OCI-LY7 (cell line): ENCODE measurements around the gene B3GALNT1. TPM values are rescaled to one million over a fixed set of nuclear protein-coding genes. Genes with fewer than 3 reads are reported as not detected.

Experiments used
- BruUV-seq: library from RNA; stranded (reverse); fragments of 400-500 nt; replicated peaks from 2 replicates; lab custom pipeline; 2021; lab: Mats Ljungman, UMichigan
- CTCF ChIA-PET: fragments of 300-600 bp; sonication (Branson Sonifier 250); formaldehyde crosslinking; loops from one replicate; lab custom pipeline; 2022; ENCODE audit warnings: antibody characterized with exemption; ENCODE audit not compliant: unreplicated experiment; lab: Charles Lee
- POLR2A ChIA-PET: fragments of 300-600 bp; sonication (Branson Sonifier 250); formaldehyde crosslinking; loops from one replicate; lab custom pipeline; 2022; ENCODE audit warnings: antibody characterized with exemption; lab: Charles Lee
- DNase-seq: peaks from one replicate; pipeline ENCODE4 v3.0.0-alpha.2; 2015; ENCODE audit warnings: low spot score
- H2AFZ ChIP-seq: fragments of 200-600 bp; sonication (generic), shearing (Covaris generic); 2 replicates; pipeline ENCODE4 v1.6.1; 2014; ENCODE audit warnings: mild to moderate bottlenecking, antibody characterized with exemption, low read length, moderate library complexity
- H3K27ac ChIP-seq: fragments of 200-600 bp; sonication (generic); 2 replicates; pipeline ENCODE4 v1.5.1; 2014; ENCODE audit warnings: mixed run types, low read depth, mild to moderate bottlenecking, moderate library complexity, low read length, inconsistent platforms; ENCODE audit not compliant: poor library complexity, severe bottlenecking
- H3K36me3 ChIP-seq: fragments of 200-600 bp; sonication (generic); 2 replicates; pipeline ENCODE4 v1.6.1; 2014; ENCODE audit warnings: mild to moderate bottlenecking, antibody characterized with exemption, low read length, moderate library complexity, mixed read lengths; ENCODE audit not compliant: insufficient read depth
- H3K4me1 ChIP-seq: fragments of 200-600 bp; sonication (generic); 2 replicates; pipeline ENCODE4 v1.5.1; 2014; ENCODE audit warnings: mild to moderate bottlenecking, low read length; ENCODE audit not compliant: insufficient read depth, poor library complexity, severe bottlenecking
- H3K4me2 ChIP-seq: fragments of 200-600 bp; sonication (generic); 2 replicates; pipeline ENCODE4 v1.6.1; 2014; ENCODE audit warnings: mild to moderate bottlenecking, low read length
- H3K4me3 ChIP-seq: fragments of 200-600 bp; sonication (generic); 2 replicates; pipeline ENCODE4 v1.5.1; 2014; ENCODE audit warnings: mild to moderate bottlenecking, low read depth, low read length; ENCODE audit not compliant: poor library complexity, severe bottlenecking
- H3K79me2 ChIP-seq: fragments of 200-600 bp; sonication (generic); 2 replicates; pipeline ENCODE4 v1.6.1; 2016; ENCODE audit warnings: low read depth, mild to moderate bottlenecking, low read length, moderate library complexity, mixed read lengths; ENCODE audit not compliant: insufficient read depth
- H3K9me2 ChIP-seq: fragments of 200-600 bp; sonication (generic); 2 replicates; pipeline ENCODE4 v1.6.1; 2016; ENCODE audit warnings: mild to moderate bottlenecking, low read length, mixed read lengths; ENCODE audit not compliant: insufficient read depth
- H3K9me3 ChIP-seq: fragments of 200-600 bp; sonication (generic); 2 replicates; pipeline ENCODE4 v1.6.1; 2014; ENCODE audit warnings: mild to moderate bottlenecking, mixed run types, low read length, mixed read lengths
- H4K20me1 ChIP-seq: fragments of 200-600 bp; sonication (generic); 2 replicates; pipeline ENCODE4 v1.6.1; 2014; ENCODE audit warnings: mild to moderate bottlenecking, antibody characterized with exemption, low read length, moderate library complexity, mixed read lengths; ENCODE audit not compliant: insufficient read depth
- EZH2phosphoT487 ChIP-seq: fragments of 200-600 bp; sonication (generic); IDR thresholded peaks from 2 replicates; pipeline ENCODE4 v1.6.1; 2018; ENCODE audit warnings: low read depth, borderline replicate concordance, mild to moderate bottlenecking, mixed run types, antibody characterized with exemption, low read length, moderate library complexity, mixed read lengths
- intact Hi-C: fragments of 100-400 bp; cut with micrococcal nuclease; formaldehyde crosslinking; loops from one replicate; pipeline ENCODE4 v1.10.0; 2022; ENCODE audit not compliant: unreplicated experiment
- total RNA-seq, 2 experiments: library from RNA; depleted of rRNA in 1 of 2; stranded (reverse); fragments of >200 nt in 1 of 2; shearing (Covaris generic) in 1 of 2; gene quantifications; 2 replicates each; pipeline ENCODE4 v1.2.3, GENCODE V29; 2014 to 2022
- TF ChIP-seq, protein P1 (sequence below): fragments of 200-600 bp; sonication (generic); conservative IDR thresholded peaks from 2 replicates; pipeline ENCODE4 v1.5.1; 2014; ENCODE audit warnings: mild to moderate bottlenecking, antibody characterized with exemption, low read length, moderate library complexity, mixed read lengths

B3GALNT1 gene
- total RNA-seq, 2 experiments from 2014 or later = not detected

DNA sequence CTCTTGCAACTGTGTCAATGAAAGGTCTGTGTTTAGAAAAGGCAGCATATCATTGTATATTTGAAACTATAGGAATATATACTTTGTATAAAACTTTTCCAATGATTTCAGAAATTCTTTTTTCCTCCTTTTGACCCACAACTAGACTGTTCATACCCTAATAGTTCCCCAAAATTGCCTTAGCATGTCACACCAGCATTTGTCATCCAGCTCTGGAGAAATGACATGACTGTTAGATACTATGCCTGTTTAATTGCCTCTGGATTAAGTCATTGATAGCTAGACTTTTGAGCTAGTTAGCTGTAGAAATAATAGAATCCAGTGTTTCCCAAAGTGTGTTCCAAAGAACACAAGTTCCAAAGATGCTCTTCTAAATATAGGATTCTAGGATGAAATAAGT lies 32.4 kb downstream of the B3GALNT1 start:
- H3K9me3 ChIP-seq = no peaks in the 10 kb centered on the region
- peaks cover 41% of the 10 kb centered on the region for H3K4me1 ChIP-seq
- TF ChIP-seq, protein P1, sequence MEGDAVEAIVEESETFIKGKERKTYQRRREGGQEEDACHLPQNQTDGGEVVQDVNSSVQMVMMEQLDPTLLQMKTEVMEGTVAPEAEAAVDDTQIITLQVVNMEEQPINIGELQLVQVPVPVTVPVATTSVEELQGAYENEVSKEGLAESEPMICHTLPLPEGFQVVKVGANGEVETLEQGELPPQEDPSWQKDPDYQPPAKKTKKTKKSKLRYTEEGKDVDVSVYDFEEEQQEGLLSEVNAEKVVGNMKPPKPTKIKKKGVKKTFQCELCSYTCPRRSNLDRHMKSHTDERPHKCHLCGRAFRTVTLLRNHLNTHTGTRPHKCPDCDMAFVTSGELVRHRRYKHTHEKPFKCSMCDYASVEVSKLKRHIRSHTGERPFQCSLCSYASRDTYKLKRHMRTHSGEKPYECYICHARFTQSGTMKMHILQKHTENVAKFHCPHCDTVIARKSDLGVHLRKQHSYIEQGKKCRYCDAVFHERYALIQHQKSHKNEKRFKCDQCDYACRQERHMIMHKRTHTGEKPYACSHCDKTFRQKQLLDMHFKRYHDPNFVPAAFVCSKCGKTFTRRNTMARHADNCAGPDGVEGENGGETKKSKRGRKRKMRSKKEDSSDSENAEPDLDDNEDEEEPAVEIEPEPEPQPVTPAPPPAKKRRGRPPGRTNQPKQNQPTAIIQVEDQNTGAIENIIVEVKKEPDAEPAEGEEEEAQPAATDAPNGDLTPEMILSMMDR = no peak
- no peak for TF ChIP-seq EZH2phosphoT487
- CTCF ChIA-PET = no interaction called here
- H3K27ac ChIP-seq = no peak overlapping the region
- no peaks in the 10 kb centered on the region for H3K36me3 ChIP-seq
- no peak for DNase-seq
- H3K9me2 ChIP-seq = no peaks in the 10 kb centered on the region
- BruUV-seq = no TSS peak
- H4K20me1 ChIP-seq = no peaks in the 10 kb centered on the region
- no peak overlapping the region for H3K4me2 ChIP-seq
- H2AFZ ChIP-seq = no peak overlapping the region
- no peak overlapping the region for H3K4me3 ChIP-seq
- POLR2A ChIA-PET = interaction anchor here (0.6 to 2.0 kb wide), 2 partner anchors 10 to 11 kb away, joined by 3 to 8 read pairs; no protein-coding TSS in a partner anchor
- no peaks in the 10 kb centered on the region for H3K79me2 ChIP-seq
- intact Hi-C loops = loop anchor here (10.0 kb wide), 1 partner anchor 508 kb away; the partner anchor contains the start of gene KPNA4

GRCh38 chr3:161072211-161072621 lies 32.9 kb downstream of the B3GALNT1 start:
- TF ChIP-seq EZH2phosphoT487 = no peak
- TF ChIP-seq, protein P1 = no peak
- no TSS peak for BruUV-seq
- no peak overlapping the region for H3K4me3 ChIP-seq
- peaks cover 46% of the 10 kb centered on the region for H3K4me1 ChIP-seq
- H3K9me2 ChIP-seq = no peaks in the 10 kb centered on the region
- H3K9me3 ChIP-seq = no peaks in the 10 kb centered on the region
- H3K27ac ChIP-seq = no peak overlapping the region
- H3K4me2 ChIP-seq = no peak overlapping the region
- ChIA-PET POLR2A (interaction anchor here (0.7 to 1.8 kb wide), 4 partner anchors 10 to 128 kb away, joined by 3 to 10 read pairs (median 3); no protein-coding TSS in a partner anchor), CTCF (no interaction called here)
- DNase-seq = no peak
- H3K36me3 ChIP-seq = no peaks in the 10 kb centered on the region
- intact Hi-C loops = loop anchor here (10.0 kb wide), 1 partner anchor 507 kb away; the partner anchor contains the start of gene KPNA4
- no peaks in the 10 kb centered on the region for H4K20me1 ChIP-seq
- H2AFZ ChIP-seq = no peak overlapping the region
- no peaks in the 10 kb centered on the region for H3K79me2 ChIP-seq

GRCh38 chr3:161070980-161071663 lies 34.0 kb downstream of the B3GALNT1 start:
- peak overlapping the region; percentile 79 for H3K4me2 ChIP-seq

More at GRCh38 chr3:161070980-161071663, 34.0 kb downstream of the B3GALNT1 start:
- DNase-seq = no peak
- CTCF ChIA-PET = no interaction called here
- H3K4me3 ChIP-seq = no peak overlapping the region
- peak overlapping the region; percentile 93 for H3K27ac ChIP-seq
- H3K9me2 ChIP-seq = no peaks in the 10 kb centered on the region
- no peaks in the 10 kb centered on the region for H3K79me2 ChIP-seq
- H3K36me3 ChIP-seq = no peaks in the 10 kb centered on the region
- H4K20me1 ChIP-seq = no peaks in the 10 kb centered on the region
- peak overlapping the region; percentile 32; the same call in 1 of the 2 replicates for H2AFZ ChIP-seq
- TF ChIP-seq, protein P1 = no peak
- TF ChIP-seq EZH2phosphoT487 = no peak
- H3K4me1 ChIP-seq = peaks cover 57% of the 10 kb centered on the region
- intact Hi-C loops = loop anchor here (10.0 kb wide), 1 partner anchor 506 kb away; the partner anchor contains the start of gene KPNA4
- no TSS peak for BruUV-seq
- no peaks in the 10 kb centered on the region for H3K9me3 ChIP-seq
- POLR2A ChIA-PET = interaction anchor here (0.5 to 1.8 kb wide), 10 partner anchors 10 to 1218 kb away, joined by 3 to 10 read pairs (median 3); partner anchors contain the start of gene NMD3
